ENCODE measurements around the gene CXCL5.
A peak's percentile ranks its signal among the peaks of the same experiment; 100 is the strongest.
"Not testable (repeated sequence)": the region's sequence is repeated elsewhere in the genome, so short reads cannot be mapped to it uniquely, and the experiment has no call there.

CXCL5 gene

DNA sequence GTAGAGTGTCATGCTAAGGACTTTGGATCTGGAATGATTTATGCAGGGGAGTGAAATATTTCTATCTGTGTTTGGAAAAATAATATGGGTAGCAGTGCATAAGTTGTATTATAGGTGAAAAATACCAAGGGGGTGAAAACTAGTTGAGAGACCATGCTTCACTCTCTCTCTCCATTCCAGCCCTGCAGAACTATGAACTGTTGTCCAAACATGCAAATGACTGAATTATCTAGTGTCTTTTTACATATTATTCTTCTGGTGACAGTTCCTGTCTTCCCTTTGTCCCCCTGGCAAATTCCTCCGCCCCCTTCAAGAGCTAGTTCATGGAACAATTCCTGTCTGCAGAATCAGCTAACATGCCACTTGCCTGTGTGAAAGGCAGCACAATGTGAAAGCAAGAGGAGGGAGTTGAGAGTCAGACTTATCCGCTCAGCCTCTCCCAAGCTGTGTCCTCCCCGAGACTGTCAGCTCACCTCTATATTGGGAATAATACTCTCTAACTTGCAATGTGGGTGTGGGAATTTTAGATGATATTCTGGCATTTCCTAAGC is 19.0 kb downstream of the CXCL5 start:
- no peak for DNase-seq (ENCODE audit: low read depth)
- no peak overlapping the region for H3K4me3 ChIP-seq (ENCODE audit: low read depth, low read length)

GRCh38 chr4:73978886-73979285 is 19.6 kb downstream of the CXCL5 start:
- peak; percentile 82 for DNase-seq (ENCODE audit: low read depth)
- no peak overlapping the region for H3K4me3 ChIP-seq (ENCODE audit: low read depth, low read length)

- no peak for DNase-seq (ENCODE audit: low read depth)
- no peak overlapping the region for H3K4me3 ChIP-seq (ENCODE audit: low read depth, low read length)
Observed at GRCh38 chr4:73976716-73977115, 21.8 kb downstream of the CXCL5 start.

- no peak overlapping the region for H3K4me3 ChIP-seq (ENCODE audit: low read depth, low read length)
- DNase-seq (ENCODE audit: low read depth): no peak
Observed at GRCh38 chr4:73976217-73976616, 22.3 kb downstream of the CXCL5 start.

GRCh38 chr4:73974352-73974751 is 24.1 kb downstream of the CXCL5 start:
- no peak overlapping the region for H3K4me3 ChIP-seq (ENCODE audit: low read depth, low read length)
- DNase-seq (ENCODE audit: low read depth): no peak

DNA sequence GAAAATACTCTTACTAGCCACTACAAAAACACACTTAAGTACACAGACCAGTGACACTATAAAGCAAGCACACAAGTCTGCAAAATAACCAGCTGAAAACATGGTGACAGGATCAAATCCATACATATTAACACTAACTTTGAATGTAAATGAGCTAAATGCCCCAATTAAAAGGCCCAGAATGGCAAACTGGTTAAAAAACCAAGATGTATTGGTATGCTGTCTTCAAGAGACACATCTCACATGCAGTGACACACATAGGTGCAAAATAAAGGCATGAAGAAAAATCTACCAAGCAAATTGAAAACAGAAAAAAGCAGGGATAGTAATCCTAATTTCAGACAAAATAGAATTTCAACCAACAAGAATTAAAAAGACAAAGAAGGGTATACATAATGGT is 27.5 kb downstream of the CXCL5 start:
- no peak for DNase-seq (ENCODE audit: low read depth)
- H3K4me3 ChIP-seq (ENCODE audit: low read depth, low read length): no peak overlapping the region

DNA sequence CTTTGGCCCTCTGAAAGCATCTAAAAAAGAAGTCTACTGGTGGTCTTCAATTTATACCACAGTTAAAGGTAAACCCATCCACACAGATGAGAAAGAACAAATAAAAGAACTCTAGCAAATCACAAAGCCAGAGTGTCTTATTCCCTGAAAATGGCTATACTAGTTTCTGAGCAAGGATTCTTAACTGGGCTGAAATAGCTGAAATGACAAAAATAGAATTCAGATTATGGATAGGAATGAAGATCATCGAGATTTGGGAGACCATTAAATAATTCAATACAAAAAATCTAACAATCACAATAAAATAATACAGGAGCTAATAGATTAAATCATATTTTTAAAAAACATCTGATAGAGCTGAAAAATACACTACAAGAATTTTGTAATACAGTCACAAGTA is 28.5 kb downstream of the CXCL5 start:
- H3K4me3 ChIP-seq (ENCODE audit: low read depth, low read length): no peak overlapping the region
- DNase-seq (ENCODE audit: low read depth): no peak

DNA sequence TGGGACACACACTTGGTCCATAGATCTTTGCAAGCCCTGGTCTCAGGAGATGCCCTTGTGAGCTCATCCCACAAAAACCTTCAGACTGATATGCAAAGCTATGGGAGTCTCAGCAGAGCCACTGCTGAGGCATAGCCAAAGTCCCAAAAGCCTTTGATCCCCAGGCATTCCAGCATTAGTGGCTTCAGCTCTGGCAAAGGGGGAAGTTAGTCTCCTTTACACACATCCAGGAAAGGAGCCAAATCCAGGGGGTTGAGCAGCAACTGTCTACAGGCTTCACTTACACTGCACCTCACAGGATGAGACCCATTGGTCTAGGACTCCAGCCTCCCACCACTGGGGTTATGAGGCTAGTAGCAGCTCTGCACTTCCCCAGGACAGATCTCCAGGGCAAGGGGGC is 30.6 kb downstream of the CXCL5 start:
- no peak for DNase-seq (ENCODE audit: low read depth)
- H3K4me3 ChIP-seq (ENCODE audit: low read depth, low read length): no peak overlapping the region

GRCh38 chr4:73964862-73965611 is 33.4 kb downstream of the CXCL5 start:
- DNase-seq (ENCODE audit: low read depth): no peak

DNA sequence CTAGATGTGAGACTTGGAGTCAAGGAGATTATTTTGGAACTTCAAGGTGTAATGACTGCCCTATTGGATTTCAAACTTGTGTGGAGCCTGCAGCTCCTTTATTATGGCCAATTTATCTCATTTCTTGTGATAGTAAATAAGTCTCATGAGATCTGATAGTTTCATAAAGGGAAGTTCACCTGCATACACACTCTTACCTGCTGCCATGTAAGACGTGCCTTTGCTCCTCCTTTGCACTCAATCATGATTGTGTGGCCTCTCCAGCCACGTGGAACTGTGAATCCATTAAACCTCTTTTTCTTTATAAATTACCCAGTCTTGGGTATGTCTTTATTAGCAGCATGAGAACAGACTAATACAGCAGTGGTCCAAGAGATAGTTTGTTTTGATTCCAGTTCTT is 35.8 kb downstream of the CXCL5 start:
- DNase-seq (ENCODE audit: low read depth): no peak
- H3K4me3 ChIP-seq (ENCODE audit: low read depth, low read length): no peak overlapping the region

More at GRCh38 chr4:73964862-73965611, 33.4 kb downstream of the CXCL5 start:
- no peak overlapping the region for H3K4me3 ChIP-seq (ENCODE audit: low read depth, low read length)

DNA sequence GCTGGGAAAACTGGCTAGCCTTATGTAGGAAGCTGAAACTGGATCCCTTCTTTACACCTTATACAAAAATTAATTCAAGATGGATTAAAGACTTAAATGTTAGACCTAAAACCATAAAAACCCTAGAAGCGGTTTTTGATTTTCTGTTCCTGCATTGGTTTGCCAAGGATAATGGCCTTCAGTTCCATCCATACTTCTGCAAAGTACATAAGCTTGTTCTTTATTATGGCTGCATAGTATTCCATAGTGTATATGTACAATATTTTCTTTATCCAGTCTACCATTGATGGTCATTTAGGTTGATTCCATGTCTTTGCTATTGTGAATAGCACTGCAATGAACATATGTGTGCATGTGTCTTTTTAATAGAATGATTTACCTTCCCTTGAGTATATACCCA is 39.4 kb downstream of the CXCL5 start:
- not testable (repeated sequence) for H3K4me3 ChIP-seq (ENCODE audit: low read depth, low read length); DNase-seq (ENCODE audit: low read depth)

GRCh38 chr4:73952352-73952751 is 46.1 kb downstream of the CXCL5 start:
- DNase-seq (ENCODE audit: low read depth): no peak

DNA sequence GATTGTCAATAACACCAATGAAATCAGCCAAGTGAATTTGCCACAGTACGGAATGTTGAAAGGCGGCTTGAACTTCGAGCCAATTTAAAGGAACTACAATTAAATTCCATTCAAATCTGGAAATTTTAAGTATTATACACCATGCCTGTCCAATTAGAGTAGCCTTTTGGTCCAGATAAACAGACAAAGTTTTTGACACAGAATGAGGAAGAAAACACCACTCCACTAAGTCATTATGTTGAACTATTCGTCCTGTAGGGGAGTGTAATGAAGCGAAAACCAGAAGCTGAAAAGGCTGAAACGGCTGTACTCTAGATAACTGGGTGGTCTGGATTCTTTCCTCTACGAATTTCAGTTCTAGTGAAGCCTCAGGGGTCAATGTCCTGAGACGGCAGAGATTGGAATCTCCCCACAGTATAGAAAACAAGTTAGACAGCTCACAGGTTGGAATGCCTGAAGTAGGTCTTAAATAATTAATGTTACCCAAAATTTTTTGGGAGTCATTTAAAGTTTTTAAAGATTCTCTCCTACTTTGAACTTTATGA is 48.0 kb downstream of the CXCL5 start:
- not testable (repeated sequence) for DNase-seq (ENCODE audit: low read depth); H3K4me3 ChIP-seq (ENCODE audit: low read depth, low read length)

More at GRCh38 chr4:73952352-73952751, 46.1 kb downstream of the CXCL5 start:
- H3K4me3 ChIP-seq (ENCODE audit: low read depth, low read length): no peak overlapping the region

DNA sequence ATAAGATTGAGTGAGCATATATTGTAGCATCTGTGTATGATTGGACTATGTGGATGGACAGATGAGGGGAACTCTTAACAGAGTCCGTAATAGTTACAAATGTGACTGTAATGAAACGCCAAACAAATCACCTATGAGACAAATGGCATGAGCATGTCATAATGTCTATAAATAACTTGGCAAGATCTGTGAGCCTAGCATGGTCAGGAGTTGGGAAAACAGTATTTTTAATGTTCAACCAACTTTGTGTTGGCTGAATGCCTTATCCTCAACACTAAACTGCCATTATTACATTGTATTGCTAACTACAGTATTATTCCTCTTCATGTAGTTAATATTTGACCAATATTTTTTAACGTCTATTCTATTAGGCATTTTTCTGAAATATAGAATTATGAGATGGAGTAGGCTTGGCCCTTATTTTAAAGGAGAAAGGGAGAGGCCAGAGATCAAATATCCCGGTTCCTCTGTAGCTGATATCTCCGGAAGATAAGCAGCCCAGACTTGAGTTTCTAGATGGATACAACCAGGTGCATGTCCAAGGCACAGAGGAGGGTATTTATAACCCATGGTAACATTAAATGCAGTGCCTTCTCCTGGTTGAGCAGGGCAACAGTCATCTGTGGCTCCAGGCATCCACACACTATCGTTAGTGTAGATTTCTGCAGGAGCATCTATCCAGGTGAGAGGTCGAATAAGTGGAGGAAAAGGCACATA is 49.3 kb downstream of the CXCL5 start:
- no peak for DNase-seq (ENCODE audit: low read depth)
- no peak overlapping the region for H3K4me3 ChIP-seq (ENCODE audit: low read depth, low read length)

DNA sequence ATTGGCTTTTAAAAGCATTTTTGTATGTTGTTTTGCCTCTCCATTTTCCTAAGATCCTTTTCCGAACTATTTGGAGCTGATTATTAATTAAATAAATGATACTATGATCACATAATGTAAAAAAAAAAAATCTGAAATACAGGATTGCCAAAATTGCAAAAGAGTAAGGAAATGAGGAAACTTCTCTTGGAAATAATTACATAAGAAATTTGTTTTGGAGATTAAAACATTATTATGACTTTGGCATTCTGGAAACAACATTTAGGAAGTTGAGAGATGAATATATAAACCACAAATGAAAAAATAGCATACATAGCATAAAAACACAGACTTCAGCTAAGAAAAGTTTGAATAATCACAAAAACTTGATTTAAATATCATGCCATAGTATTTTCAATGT is 50.2 kb downstream of the CXCL5 start:
- H3K4me3 ChIP-seq (ENCODE audit: low read depth, low read length): no peak overlapping the region
- no peak for DNase-seq (ENCODE audit: low read depth)

GRCh38 chr4:73947239-73947985 is 51.1 kb downstream of the CXCL5 start:
- no peak overlapping the region for H3K4me3 ChIP-seq (ENCODE audit: low read depth, low read length)
- DNase-seq (ENCODE audit: low read depth): no peak

DNA sequence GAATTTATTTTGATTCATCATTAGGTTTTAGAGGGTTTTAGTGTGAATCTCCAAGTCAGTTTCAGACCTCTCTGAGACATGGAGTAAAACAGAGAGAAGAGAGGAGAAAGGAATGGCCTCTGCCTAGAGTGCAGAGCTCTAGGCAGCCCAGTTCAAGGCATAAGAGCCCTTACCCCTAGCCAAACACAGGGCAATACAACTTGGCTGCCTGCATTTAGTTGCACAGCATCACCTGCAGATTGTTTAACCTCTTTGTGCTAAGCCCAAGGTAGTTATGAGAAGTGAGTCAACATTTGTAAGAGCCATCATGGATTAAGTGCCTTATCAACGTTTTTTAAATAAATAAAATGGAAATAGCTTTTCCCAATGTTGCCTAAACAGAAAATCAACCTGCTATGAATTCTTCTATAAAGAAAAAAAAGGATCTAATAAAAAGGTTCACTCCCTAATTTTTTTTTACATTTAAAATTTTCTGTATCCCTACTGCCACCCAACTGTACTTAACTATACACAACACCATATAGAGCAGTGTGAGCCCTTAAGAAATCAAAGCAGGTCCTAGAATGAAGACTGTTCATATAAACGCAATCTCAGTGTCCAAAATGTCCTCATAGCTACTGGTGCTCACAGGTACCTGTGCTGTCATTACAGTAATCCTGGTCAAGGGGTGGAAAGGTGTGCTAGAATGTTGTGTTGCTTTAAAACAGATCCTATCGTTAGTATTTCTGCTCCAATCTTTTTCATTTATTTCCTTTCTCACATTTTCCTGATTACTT is 52.6 kb downstream of the CXCL5 start:
- no peak overlapping the region for H3K4me3 ChIP-seq (ENCODE audit: low read depth, low read length)
- DNase-seq (ENCODE audit: low read depth): no peak
